GM20000 (cell line): ENCODE data around the gene RAB11B.
"Not testable (repeated sequence)": the region's sequence is repeated elsewhere in the genome, so short reads cannot be mapped to it uniquely, and the experiment has no call there.

ENCODE experiments used
- DNase-seq: peaks from one replicate; pipeline ENCODE4 v3.0.0; 2012; ENCODE audit warnings: low spot score
- CTCF ChIP-seq: IDR thresholded peaks from 2 replicates; pipeline ENCODE4 v1.5.1; 2012; ENCODE audit warnings: mild to moderate bottlenecking, control low read depth; ENCODE audit errors: extremely low read depth, missing control alignments

Gene RAB11B

GRCh38 chr19:8423817-8424223 is 33.7 kb downstream of the RAB11B start:
- no peak for DNase-seq
- no peak for TF ChIP-seq CTCF

- not testable (repeated sequence) for DNase-seq
Measured at GRCh38 chr19:8425331-8425730, 35.2 kb downstream of the RAB11B start.

GRCh38 chr19:8426283-8426682 is 36.1 kb downstream of the RAB11B start:
- no peak for DNase-seq
- no peak for TF ChIP-seq CTCF

- no peak for TF ChIP-seq CTCF
- no peak for DNase-seq
Measured at GRCh38 chr19:8429044-8429443, 38.9 kb downstream of the RAB11B start.

- DNase-seq: no peak
- no peak for TF ChIP-seq CTCF
Measured at GRCh38 chr19:8429826-8430225, 39.7 kb downstream of the RAB11B start.

- no peak for TF ChIP-seq CTCF
- no peak for DNase-seq
Measured at GRCh38 chr19:8430650-8431049, 40.5 kb downstream of the RAB11B start.

GRCh38 chr19:8438236-8438635 is 48.1 kb downstream of the RAB11B start:
- no peak for DNase-seq

More at GRCh38 chr19:8438236-8438635, 48.1 kb downstream of the RAB11B start:
- no peak for TF ChIP-seq CTCF
